Neuronal stem cell (in vitro differentiated cells): ENCODE measurements around the gene KDM1A.

ENCODE experiments used
- DNase-seq: peaks from one replicate; pipeline ENCODE4 v3.0.0-alpha.2; 2013; ENCODE audit warnings: low spot score
- H2AFZ ChIP-seq: one replicate; pipeline ENCODE4 v1.6.1; 2013; ENCODE audit warnings: mild to moderate bottlenecking, low read length, inconsistent platforms
- H2AK5ac ChIP-seq: 2 replicates; pipeline ENCODE4 v1.6.1; 2013; ENCODE audit warnings: low read depth, mild to moderate bottlenecking, inconsistent platforms, low read length, moderate library complexity, mixed read lengths
- H2BK120ac ChIP-seq: 2 replicates; pipeline ENCODE4 v1.6.1; 2013; ENCODE audit warnings: low read depth, mild to moderate bottlenecking, inconsistent platforms, low read length, moderate library complexity, mixed read lengths
- H2BK12ac ChIP-seq: one replicate; pipeline ENCODE4 v1.6.1; 2013; ENCODE audit warnings: low read length, inconsistent platforms
- H2BK15ac ChIP-seq: 2 replicates; pipeline ENCODE4 v1.6.1; 2013; ENCODE audit warnings: mild to moderate bottlenecking, low read length, inconsistent platforms, mixed read lengths
- H2BK5ac ChIP-seq: one replicate; pipeline ENCODE4 v1.6.1; 2013; ENCODE audit warnings: inconsistent platforms, mild to moderate bottlenecking, low read length, moderate library complexity
- H3K14ac ChIP-seq: one replicate; pipeline ENCODE4 v1.6.1; 2013; ENCODE audit warnings: low read length, inconsistent platforms
- H3K18ac ChIP-seq: 2 replicates; pipeline ENCODE4 v1.6.1; 2013; ENCODE audit warnings: low read length, inconsistent platforms
- H3K23ac ChIP-seq: 2 replicates; pipeline ENCODE4 v1.6.1; 2013; ENCODE audit warnings: low read depth, mild to moderate bottlenecking, mixed read lengths, low read length, inconsistent platforms; ENCODE audit not compliant: poor library complexity
- H3K27ac ChIP-seq: replicated peaks from 3 replicates; pipeline ENCODE4 v1.5.1; 2013; ENCODE audit warnings: low read length, inconsistent platforms
- H3K27me3 ChIP-seq, 3 experiments: 2 replicates each; pipeline ENCODE4 v1.6.1; 2013; ENCODE audit warnings: low read length in 3 of 3, mild to moderate bottlenecking in 2 of 3, inconsistent platforms in 1 of 3, low read depth in 1 of 3, mixed read lengths in 1 of 3, moderate library complexity in 1 of 3; ENCODE audit not compliant: control insufficient read depth in 3 of 3, insufficient read depth in 3 of 3
- H3K36me3 ChIP-seq, 2 donors: replicated peaks in 1 of 2; 2 replicates each; pipeline ENCODE4 v1.6.1; 2013; ENCODE audit warnings: low read length in 2 of 2; ENCODE audit not compliant: control insufficient read depth in 2 of 2, insufficient read depth in 2 of 2
- H3K4ac ChIP-seq: 2 replicates; pipeline ENCODE4 v1.6.1; 2013; ENCODE audit warnings: inconsistent platforms, mild to moderate bottlenecking, low read length, moderate library complexity
- H3K4me1 ChIP-seq, 2 donors: 1 replicate in 1 of 2; 2 replicates in 1 of 2; pipeline ENCODE4 v1.6.1; 2013; ENCODE audit warnings: low read length in 2 of 2, low read depth in 1 of 2; ENCODE audit not compliant: control insufficient read depth in 2 of 2, insufficient read depth in 1 of 2
- H3K4me2 ChIP-seq: one replicate; pipeline ENCODE4 v1.6.1; 2013; ENCODE audit warnings: mild to moderate bottlenecking, low read length, inconsistent platforms; ENCODE audit not compliant: insufficient read depth, poor library complexity, severe bottlenecking
- H3K4me3 ChIP-seq, 2 donors: 2 replicates each; pipeline ENCODE4 v1.5.1; 2013; ENCODE audit warnings: low read length in 2 of 2, mild to moderate bottlenecking in 2 of 2, inconsistent platforms in 1 of 2, moderate library complexity in 1 of 2
- H3K79me1 ChIP-seq: one replicate; pipeline ENCODE4 v1.6.1; 2013; ENCODE audit warnings: low read depth, mild to moderate bottlenecking, inconsistent platforms, low read length, moderate library complexity
- H3K9ac ChIP-seq: one replicate; pipeline ENCODE4 v1.6.1; 2013; ENCODE audit warnings: mild to moderate bottlenecking, low read depth, low read length, inconsistent platforms; ENCODE audit not compliant: poor library complexity
- H3K9me3 ChIP-seq, 2 donors: replicated peaks in 1 of 2; 2 replicates each; pipeline versions ENCODE3 to v1.6.1; 2013; ENCODE audit warnings: low read length in 2 of 2, mild to moderate bottlenecking in 2 of 2, inconsistent platforms in 1 of 2, low read depth in 1 of 2, mixed read lengths in 1 of 2, moderate library complexity in 1 of 2; ENCODE audit not compliant: control insufficient read depth in 2 of 2, insufficient read depth in 1 of 2
- H4K8ac ChIP-seq: one replicate; pipeline ENCODE4 v1.6.1; 2013; ENCODE audit warnings: low read depth, mild to moderate bottlenecking, inconsistent platforms, low read length, moderate library complexity
- H4K91ac ChIP-seq: one replicate; pipeline ENCODE4 v1.6.1; 2013; ENCODE audit warnings: low read length, low read depth, mild to moderate bottlenecking, inconsistent platforms; ENCODE audit not compliant: poor library complexity
- WGBS, 2 donors: extraction: QIAGEN DNeasy Blood & Tissue Kit; methylation state at CpG; one replicate each; pipeline ENCODE4 v1.1.7; 2013; ENCODE audit warnings: missing lambda C conversion rate in 2 of 2, mixed read lengths in 1 of 2; ENCODE audit not compliant: insufficient read length in 2 of 2, insufficient replicate concordance in 1 of 2; ENCODE audit errors: extremely low coverage in 2 of 2; 5-methylcytosine and 5-hydroxymethylcytosine counted together

The KDM1A gene

DNA sequence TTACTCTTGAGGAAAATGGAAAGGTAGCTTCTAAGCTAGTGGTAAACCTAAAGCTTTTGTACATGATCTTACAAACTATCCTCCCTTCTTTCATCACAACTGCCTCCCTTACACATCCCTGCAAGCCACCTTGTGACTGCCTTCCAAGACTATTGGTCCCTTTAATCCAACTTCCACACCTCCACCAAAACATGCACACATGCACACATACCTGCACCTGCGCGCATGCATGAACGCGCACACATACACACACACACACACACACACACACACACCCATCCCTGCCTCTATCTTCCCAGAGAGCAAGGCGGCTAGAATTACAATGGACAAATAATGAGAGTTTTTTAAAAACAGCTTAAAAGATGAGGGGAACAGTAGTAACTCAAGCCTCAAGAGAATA lies 91.1 kb downstream of the KDM1A start:
- H2AK5ac ChIP-seq = no peak overlapping the region
- H2BK5ac ChIP-seq = no peak overlapping the region
- H3K79me1 ChIP-seq = peaks cover 3% of the 10 kb centered on the region
- no peaks in the 10 kb centered on the region for H3K9me3 ChIP-seq
- H2BK120ac ChIP-seq = no peak overlapping the region
- H3K9ac ChIP-seq = no peak overlapping the region
- no peak overlapping the region for H4K91ac ChIP-seq
- H3K14ac ChIP-seq = no peak overlapping the region
- H3K36me3 ChIP-seq = peaks cover 9 to 42% of the 10 kb centered on the region in 2 donors
- no peak overlapping the region for H2BK12ac ChIP-seq
- H3K4me3 ChIP-seq = no peak overlapping the region
- no peak for DNase-seq
- no peak overlapping the region for H4K8ac ChIP-seq
- WGBS, 2 donors = no CpG with 5 or more reads among the region's 5 CpGs
- no peak overlapping the region for H3K4me2 ChIP-seq
- no peak overlapping the region for H2AFZ ChIP-seq
- H3K27ac ChIP-seq = no peak overlapping the region
- H2BK15ac ChIP-seq = no peak overlapping the region
- no peak overlapping the region for H3K4ac ChIP-seq
- peaks cover 6 to 11% of the 10 kb centered on the region in 2 donors for H3K4me1 ChIP-seq
- H3K27me3 ChIP-seq = no peaks in the 10 kb centered on the region
- no peak overlapping the region for H3K18ac ChIP-seq
- no peak overlapping the region for H3K23ac ChIP-seq

DNA sequence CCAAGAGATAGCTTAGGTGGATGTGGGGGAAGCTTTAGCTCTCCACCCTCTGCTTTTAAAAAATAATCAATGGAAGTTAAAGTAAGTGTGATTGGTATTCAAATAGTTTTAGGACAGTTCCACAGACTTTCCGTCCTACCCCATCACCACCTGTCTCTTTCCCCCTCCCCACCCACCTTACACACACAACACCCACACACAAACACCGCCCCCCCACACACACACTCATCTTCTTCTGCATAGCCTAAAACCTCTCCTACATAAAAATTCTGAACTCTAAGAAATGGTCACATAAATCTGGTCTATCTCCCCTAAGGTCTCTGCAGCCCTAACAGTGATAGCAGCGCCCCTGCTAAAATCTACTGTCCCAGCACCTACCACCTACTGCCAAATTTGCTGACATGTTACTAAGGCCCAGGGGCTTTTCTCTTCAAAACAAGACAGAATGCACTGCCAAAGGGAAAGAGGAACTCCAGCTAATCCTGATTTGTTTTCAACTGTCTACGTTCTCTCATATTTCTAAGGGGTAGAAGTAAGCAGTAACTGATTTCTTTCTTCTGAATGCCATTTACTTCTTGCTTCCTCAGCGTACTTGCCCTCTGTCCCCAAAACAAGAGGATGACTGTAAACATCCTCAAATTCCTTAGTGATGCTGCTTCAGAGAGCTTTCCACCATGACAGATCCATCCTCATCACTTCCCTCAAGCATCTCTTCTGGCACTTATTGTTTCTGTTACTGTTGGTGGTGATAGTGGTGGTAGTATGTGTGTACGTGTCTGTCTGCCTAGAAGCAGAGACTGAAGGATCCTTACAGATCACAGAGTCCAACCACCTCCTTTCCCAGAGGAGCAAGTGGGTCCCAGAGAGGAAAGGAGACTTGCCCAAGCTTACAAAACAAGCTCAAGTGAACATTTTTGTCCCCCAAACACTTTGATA lies 92.6 kb downstream of the KDM1A start:
- Histone ChIP-seq H3K4me1 (peaks cover 6 to 14% of the 10 kb centered on the region in 2 donors), H2BK15ac (no peak overlapping the region), H3K4me2 (no peak overlapping the region), H2BK5ac (no peak overlapping the region), H3K14ac (no peak overlapping the region), H2BK120ac (no peak overlapping the region), H2AFZ (no peak overlapping the region), H3K4me3 (no peak overlapping the region), H3K27ac (no peak overlapping the region), H3K36me3 (peaks cover 10 to 28% of the 10 kb centered on the region in 2 donors), H3K18ac (no peak overlapping the region), H4K8ac (no peak overlapping the region), H3K9ac (no peak overlapping the region), H3K4ac (no peak overlapping the region), H3K79me1 (peaks cover 5% of the 10 kb centered on the region), H3K23ac (no peak overlapping the region), H3K27me3 (no peaks in the 10 kb centered on the region), H3K9me3 (no peaks in the 10 kb centered on the region), H2BK12ac (no peak overlapping the region), H2AK5ac (no peak overlapping the region), H4K91ac (no peak overlapping the region)
- 100% methylated on average over 1 of the region's 6 CpGs; no CpG with 5 or more reads in 1 of the 2 donors for WGBS, 2 donors
- DNase-seq = no peak

DNA sequence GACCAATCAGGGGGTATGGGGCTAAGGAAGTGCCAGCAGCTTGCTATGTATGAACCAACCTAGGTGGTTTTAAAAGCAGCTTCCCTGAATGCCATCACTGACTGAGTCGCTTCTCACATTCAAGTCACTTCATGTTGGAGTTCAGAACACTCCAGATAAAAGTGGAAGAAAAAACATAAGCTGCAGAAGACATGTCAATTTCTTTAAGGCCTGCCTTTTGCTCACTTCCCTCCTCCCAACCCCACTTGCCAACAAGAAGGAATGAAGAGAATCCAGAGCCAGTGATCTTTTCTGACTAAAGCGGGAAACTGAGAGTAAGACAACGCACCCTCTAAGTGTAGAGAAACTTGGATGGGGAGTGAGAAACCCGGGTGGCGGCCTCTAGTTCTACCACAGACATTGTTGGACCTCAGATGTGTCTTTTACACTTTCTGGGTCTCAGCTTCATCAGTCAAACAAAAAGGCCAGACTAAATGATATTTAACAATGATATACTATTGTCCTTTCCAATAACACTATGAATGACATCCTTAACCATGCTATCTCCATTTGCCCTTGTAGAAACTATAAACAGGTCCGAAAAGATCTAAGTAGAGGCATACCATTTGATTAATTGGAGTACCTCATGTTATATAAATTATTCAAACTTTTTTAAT lies 95.3 kb downstream of the KDM1A start:
- Histone ChIP-seq H3K4me2 (no peak overlapping the region), H2BK5ac (no peak overlapping the region), H2AFZ (no peak overlapping the region), H3K4me1 (peaks cover 6 to 19% of the 10 kb centered on the region in 2 donors), H3K4me3 (no peak overlapping the region), H2AK5ac (no peak overlapping the region), H4K91ac (no peak overlapping the region), H3K4ac (no peak overlapping the region), H2BK12ac (no peak overlapping the region), H3K79me1 (peaks cover 8% of the 10 kb centered on the region), H2BK15ac (no peak overlapping the region), H3K9me3 (no peaks in the 10 kb centered on the region), H2BK120ac (no peak overlapping the region), H3K23ac (no peak overlapping the region), H3K36me3 (peaks cover 1 to 3% of the 10 kb centered on the region in 2 donors), H3K27me3 (no peaks in the 10 kb centered on the region), H3K27ac (no peak overlapping the region), H3K14ac (no peak overlapping the region), H3K18ac (no peak overlapping the region), H3K9ac (no peak overlapping the region), H4K8ac (no peak overlapping the region)
- no CpG with 5 or more reads among the region's 6 CpGs for WGBS, 2 donors
- DNase-seq = no peak

DNA sequence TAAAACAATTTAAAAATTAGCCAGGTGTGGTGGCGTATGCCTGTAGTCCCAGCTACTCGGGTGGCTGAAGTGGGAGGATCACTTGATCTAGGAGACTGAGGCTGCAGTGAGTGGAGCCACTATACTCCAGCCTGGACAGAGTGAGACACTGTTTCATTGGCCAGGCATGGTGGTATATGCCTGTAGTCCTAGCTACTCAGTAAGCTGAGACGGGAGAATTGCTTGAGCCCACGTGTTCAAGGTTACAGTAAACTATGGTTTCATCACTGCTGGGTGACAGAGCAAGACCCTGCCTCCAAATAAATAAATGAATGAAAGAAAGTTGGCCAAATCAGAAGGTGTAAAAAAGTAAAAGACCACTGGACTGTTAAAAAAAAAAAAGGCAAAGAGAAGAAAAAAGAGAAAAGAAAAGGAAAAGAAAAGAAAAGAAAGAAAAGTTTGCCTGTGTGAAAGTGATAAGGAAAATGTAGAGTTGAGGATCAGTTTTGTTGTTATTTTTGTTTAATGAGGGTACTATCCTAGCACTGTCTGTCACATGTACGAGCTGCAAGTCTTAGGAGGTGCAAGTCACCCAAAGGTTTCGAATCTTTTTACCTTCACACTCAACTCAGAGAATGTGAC lies 97.1 kb downstream of the KDM1A start:
- no peak overlapping the region for H2BK12ac ChIP-seq
- peaks cover 4 to 19% of the 10 kb centered on the region in 2 donors for H3K4me1 ChIP-seq
- peaks cover 0 to 2% of the 10 kb centered on the region in 2 donors for H3K36me3 ChIP-seq
- no peak overlapping the region for H2AFZ ChIP-seq
- no peak overlapping the region for H3K4me3 ChIP-seq
- no peak for DNase-seq
- H2AK5ac ChIP-seq = no peak overlapping the region
- no peak overlapping the region for H2BK5ac ChIP-seq
- no peak overlapping the region for H3K27ac ChIP-seq
- no peaks in the 10 kb centered on the region for H3K27me3 ChIP-seq
- no peak overlapping the region for H2BK15ac ChIP-seq
- H3K4me2 ChIP-seq = no peak overlapping the region
- no peak overlapping the region for H3K23ac ChIP-seq
- H3K9ac ChIP-seq = no peak overlapping the region
- H3K79me1 ChIP-seq = peaks cover 5% of the 10 kb centered on the region
- no peak overlapping the region for H3K18ac ChIP-seq
- no CpG with 5 or more reads among the region's 6 CpGs for WGBS, 2 donors
- H3K4ac ChIP-seq = no peak overlapping the region
- no peak overlapping the region for H4K8ac ChIP-seq
- no peak overlapping the region for H2BK120ac ChIP-seq
- no peak overlapping the region for H4K91ac ChIP-seq
- no peak overlapping the region for H3K14ac ChIP-seq
- no peaks in the 10 kb centered on the region for H3K9me3 ChIP-seq
